ENCODE results near the gene C1orf56. TPM values are rescaled to one million over a fixed set of nuclear protein-coding genes. Genes with fewer than 3 reads are reported as not detected.

Gene C1orf56
- total and polyA plus RNA-seq, 2 of the 13 experiments (the other 11 are each of a cell fraction or from before 2014, with no cell fraction given) = 1.5 to 3.2 TPM

DNA sequence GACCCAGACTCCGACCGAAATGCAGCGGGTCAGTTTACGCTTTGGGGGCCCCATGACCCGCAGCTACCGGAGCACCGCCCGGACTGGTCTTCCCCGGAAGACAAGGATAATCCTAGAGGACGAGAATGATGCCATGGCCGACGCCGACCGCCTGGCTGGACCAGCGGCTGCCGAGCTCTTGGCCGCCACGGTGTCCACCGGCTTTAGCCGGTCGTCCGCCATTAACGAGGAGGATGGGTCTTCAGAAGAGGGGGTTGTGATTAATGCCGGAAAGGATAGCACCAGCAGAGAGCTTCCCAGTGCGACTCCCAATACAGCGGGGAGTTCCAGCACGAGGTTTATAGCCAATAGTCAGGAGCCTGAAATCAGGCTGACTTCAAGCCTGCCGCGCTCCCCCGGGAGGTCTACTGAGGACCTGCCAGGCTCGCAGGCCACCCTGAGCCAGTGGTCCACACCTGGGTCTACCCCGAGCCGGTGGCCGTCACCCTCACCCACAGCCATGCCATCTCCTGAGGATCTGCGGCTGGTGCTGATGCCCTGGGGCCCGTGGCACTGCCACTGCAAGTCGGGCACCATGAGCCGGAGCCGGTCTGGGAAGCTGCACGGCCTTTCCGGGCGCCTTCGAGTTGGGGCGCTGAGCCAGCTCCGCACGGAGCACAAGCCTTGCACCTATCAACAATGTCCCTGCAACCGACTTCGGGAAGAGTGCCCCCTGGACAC is 534 bp downstream of the C1orf56 start (continued):
- TF ChIP-seq, protein P1, sequence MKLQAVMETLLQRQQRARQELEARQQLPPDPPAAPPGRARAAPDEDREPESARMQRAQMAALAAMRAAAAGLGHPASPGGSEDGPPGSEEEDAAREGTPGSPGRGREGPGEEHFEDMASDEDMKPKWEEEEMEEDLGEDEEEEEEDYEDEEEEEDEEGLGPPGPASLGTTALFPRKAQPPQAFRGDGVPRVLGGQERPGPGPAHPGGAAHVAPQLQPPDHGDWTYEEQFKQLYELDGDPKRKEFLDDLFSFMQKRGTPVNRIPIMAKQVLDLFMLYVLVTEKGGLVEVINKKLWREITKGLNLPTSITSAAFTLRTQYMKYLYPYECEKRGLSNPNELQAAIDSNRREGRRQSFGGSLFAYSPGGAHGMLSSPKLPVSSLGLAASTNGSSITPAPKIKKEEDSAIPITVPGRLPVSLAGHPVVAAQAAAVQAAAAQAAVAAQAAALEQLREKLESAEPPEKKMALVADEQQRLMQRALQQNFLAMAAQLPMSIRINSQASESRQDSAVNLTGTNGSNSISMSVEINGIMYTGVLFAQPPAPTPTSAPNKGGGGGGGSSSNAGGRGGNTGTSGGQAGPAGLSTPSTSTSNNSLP (IDR thresholded peaks at IDR 0.05; ENCODE audit: low read depth, low read length) = no peak
- TF ChIP-seq ZNF562 (CRISPR knock-in tag; IDR thresholded peaks at IDR 0.05; ENCODE audit: borderline replicate concordance) (no peak), MED13 (CRISPR knock-in tag; IDR thresholded peaks at IDR 0.05) (no peak), NAIF1 (CRISPR knock-in tag; IDR thresholded peaks at IDR 0.05; ENCODE audit: borderline replicate concordance) (no peak; the same call in 1 of the 2 replicates), ZNF256 (CRISPR knock-in tag; conservative IDR thresholded peaks at IDR 0.05) (no peak), SMAD1 (CRISPR knock-in tag; IDR thresholded peaks at IDR 0.05; ENCODE audit: borderline replicate concordance, low read depth) (no peak), CEBPB (IDR thresholded peaks at IDR 0.05; ENCODE audit: borderline replicate concordance, low read depth, low read length) (no peak), ZNF839 (CRISPR knock-in tag; IDR thresholded peaks at IDR 0.05; ENCODE audit: borderline replicate concordance) (peak; percentile 4; the same call in 1 of the 2 replicates)
- TF ChIP-seq, protein P2, sequence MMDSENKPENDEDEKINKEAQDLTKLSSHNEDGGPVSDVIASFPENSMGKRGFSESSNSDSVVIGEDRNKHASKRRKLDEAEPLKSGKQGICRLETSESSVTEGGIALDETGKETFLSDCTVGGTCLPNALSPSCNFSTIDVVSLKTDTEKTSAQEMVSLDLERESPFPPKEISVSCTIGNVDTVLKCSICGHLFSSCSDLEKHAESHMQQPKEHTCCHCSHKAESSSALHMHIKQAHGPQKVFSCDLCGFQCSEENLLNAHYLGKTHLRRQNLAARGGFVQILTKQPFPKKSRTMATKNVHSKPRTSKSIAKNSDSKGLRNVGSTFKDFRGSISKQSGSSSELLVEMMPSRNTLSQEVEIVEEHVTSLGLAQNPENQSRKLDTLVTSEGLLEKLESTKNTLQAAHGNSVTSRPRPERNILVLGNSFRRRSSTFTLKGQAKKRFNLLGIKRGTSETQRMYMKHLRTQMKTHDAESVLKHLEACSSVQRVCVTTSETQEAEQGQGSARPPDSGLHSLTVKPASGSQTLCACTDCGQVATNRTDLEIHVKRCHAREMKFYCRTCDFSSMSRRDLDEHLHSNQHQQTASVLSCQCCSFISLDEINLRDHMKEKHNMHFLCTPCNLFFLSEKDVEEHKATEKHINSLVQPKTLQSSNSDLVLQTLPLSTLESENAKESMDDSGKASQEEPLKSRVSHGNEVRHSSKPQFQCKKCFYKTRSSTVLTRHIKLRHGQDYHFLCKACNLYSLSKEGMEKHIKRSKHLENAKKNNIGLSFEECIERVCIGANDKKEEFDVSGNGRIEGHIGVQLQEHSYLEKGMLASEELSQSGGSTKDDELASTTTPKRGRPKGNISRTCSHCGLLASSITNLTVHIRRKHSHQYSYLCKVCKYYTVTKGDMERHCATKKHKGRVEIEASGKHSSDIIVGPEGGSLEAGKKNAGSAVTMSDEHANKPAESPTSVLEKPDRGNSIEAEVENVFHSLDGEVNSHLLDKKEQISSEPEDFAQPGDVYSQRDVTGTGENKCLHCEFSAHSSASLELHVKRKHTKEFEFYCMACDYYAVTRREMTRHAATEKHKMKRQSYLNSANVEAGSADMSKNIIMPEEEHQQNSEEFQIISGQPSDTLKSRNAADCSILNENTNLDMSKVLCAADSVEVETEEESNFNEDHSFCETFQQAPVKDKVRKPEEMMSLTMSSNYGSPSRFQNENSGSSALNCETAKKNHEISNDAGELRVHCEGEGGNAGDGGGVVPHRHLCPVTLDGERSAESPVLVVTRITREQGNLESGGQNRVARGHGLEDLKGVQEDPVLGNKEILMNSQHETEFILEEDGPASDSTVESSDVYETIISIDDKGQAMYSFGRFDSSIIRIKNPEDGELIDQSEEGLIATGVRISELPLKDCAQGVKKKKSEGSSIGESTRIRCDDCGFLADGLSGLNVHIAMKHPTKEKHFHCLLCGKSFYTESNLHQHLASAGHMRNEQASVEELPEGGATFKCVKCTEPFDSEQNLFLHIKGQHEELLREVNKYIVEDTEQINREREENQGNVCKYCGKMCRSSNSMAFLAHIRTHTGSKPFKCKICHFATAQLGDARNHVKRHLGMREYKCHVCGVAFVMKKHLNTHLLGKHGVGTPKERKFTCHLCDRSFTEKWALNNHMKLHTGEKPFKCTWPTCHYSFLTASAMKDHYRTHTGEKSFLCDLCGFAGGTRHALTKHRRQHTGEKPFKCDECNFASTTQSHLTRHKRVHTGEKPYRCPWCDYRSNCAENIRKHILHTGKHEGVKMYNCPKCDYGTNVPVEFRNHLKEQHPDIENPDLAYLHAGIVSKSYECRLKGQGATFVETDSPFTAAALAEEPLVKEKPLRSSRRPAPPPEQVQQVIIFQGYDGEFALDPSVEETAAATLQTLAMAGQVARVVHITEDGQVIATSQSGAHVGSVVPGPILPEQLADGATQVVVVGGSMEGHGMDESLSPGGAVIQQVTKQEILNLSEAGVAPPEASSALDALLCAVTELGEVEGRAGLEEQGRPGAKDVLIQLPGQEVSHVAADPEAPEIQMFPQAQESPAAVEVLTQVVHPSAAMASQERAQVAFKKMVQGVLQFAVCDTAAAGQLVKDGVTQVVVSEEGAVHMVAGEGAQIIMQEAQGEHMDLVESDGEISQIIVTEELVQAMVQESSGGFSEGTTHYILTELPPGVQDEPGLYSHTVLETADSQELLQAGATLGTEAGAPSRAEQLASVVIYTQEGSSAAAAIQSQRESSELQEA (CRISPR knock-in tag; IDR thresholded peaks at IDR 0.05; ENCODE audit: not compliant biosample characterization) = peak; percentile 12
- TF ChIP-seq, protein P3, sequence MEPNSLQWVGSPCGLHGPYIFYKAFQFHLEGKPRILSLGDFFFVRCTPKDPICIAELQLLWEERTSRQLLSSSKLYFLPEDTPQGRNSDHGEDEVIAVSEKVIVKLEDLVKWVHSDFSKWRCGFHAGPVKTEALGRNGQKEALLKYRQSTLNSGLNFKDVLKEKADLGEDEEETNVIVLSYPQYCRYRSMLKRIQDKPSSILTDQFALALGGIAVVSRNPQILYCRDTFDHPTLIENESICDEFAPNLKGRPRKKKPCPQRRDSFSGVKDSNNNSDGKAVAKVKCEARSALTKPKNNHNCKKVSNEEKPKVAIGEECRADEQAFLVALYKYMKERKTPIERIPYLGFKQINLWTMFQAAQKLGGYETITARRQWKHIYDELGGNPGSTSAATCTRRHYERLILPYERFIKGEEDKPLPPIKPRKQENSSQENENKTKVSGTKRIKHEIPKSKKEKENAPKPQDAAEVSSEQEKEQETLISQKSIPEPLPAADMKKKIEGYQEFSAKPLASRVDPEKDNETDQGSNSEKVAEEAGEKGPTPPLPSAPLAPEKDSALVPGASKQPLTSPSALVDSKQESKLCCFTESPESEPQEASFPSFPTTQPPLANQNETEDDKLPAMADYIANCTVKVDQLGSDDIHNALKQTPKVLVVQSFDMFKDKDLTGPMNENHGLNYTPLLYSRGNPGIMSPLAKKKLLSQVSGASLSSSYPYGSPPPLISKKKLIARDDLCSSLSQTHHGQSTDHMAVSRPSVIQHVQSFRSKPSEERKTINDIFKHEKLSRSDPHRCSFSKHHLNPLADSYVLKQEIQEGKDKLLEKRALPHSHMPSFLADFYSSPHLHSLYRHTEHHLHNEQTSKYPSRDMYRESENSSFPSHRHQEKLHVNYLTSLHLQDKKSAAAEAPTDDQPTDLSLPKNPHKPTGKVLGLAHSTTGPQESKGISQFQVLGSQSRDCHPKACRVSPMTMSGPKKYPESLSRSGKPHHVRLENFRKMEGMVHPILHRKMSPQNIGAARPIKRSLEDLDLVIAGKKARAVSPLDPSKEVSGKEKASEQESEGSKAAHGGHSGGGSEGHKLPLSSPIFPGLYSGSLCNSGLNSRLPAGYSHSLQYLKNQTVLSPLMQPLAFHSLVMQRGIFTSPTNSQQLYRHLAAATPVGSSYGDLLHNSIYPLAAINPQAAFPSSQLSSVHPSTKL (CRISPR knock-in tag; IDR thresholded peaks at IDR 0.05) = 0 out of 2 replicates have a peak, but pooled peaks have one; percentile 0
